SK-N-SH treated with all-trans-retinoic acid at 6 μM for 48 hours (cell line): ENCODE results near the gene ANAPC2.

ENCODE experiments used
- ATAC-seq: fragments of 200-7000 bp; cut with Tn5 transposase; 3 replicates; pipeline ENCODE4 v1.9.1; 2020; ENCODE audit warnings: mild to moderate bottlenecking, moderate library complexity
- ARNTL ChIP-seq: fragments of 450-650 bp; formaldehyde crosslinking; IDR thresholded peaks from 2 replicates; pipeline ENCODE4 v1.5.0; 2020; ENCODE audit warnings: low read depth, mild to moderate bottlenecking, moderate library complexity, borderline replicate concordance
- BACH2 ChIP-seq: fragments of 250-450 bp; sonication (Bioruptor Pico); IDR thresholded peaks from 2 replicates; pipeline ENCODE4 v1.9.0; 2021; ENCODE audit warnings: mild to moderate bottlenecking, borderline replicate concordance
- CREB5 ChIP-seq: fragments of 250-450 bp; sonication (Bioruptor Pico); IDR thresholded peaks from 2 replicates; pipeline ENCODE4 v1.5.1; 2020; ENCODE audit warnings: low read depth, mild to moderate bottlenecking, moderate library complexity
- CSDC2 ChIP-seq: fragments of 250-450 bp; sonication (Bioruptor Pico); IDR thresholded peaks from 2 replicates; pipeline ENCODE4 v1.5.0; 2020; ENCODE audit warnings: mild to moderate bottlenecking, moderate library complexity
- CSRNP3 ChIP-seq: fragments of 250-450 bp; sonication (Bioruptor Pico); IDR thresholded peaks from 2 replicates; pipeline ENCODE4 v1.5.1; 2021; ENCODE audit warnings: mild to moderate bottlenecking, moderate library complexity
- ESRRG ChIP-seq: fragments of 250-450 bp; sonication (Bioruptor Pico); IDR thresholded peaks from 2 replicates; pipeline ENCODE4 v1.6.1; 2021; ENCODE audit warnings: mild to moderate bottlenecking
- GLIS3 ChIP-seq: fragments of 250-450 bp; sonication (Bioruptor Pico); IDR thresholded peaks from 2 replicates; pipeline ENCODE4 v1.5.0; 2020; ENCODE audit warnings: mild to moderate bottlenecking, moderate library complexity
- ISL1 ChIP-seq: fragments of 250-450 bp; sonication (Bioruptor Pico); IDR thresholded peaks from 2 replicates; pipeline ENCODE4 v2.1.2; 2022; ENCODE audit warnings: mild to moderate bottlenecking, moderate library complexity
- OSR1 ChIP-seq: fragments of 250-450 bp; sonication (Bioruptor Pico); IDR thresholded peaks from 2 replicates; pipeline ENCODE4 v1.8.0; 2022; ENCODE audit warnings: moderate library complexity, mild to moderate bottlenecking, inconsistent platforms
- POU6F1 ChIP-seq: fragments of 250-450 bp; sonication (Bioruptor Pico); IDR thresholded peaks from 2 replicates; pipeline ENCODE4 v1.8.0; 2021; ENCODE audit warnings: low read depth, mild to moderate bottlenecking, moderate library complexity, borderline replicate concordance
- PPARA ChIP-seq: fragments of 250-450 bp; sonication (Bioruptor Pico); IDR thresholded peaks from 2 replicates; pipeline ENCODE4 v1.5.0; 2020; ENCODE audit warnings: mild to moderate bottlenecking, borderline replicate concordance
- RARB ChIP-seq: fragments of 250-450 bp; sonication (Bioruptor Pico); IDR thresholded peaks from 2 replicates; pipeline ENCODE4 v1.8.0; 2021; ENCODE audit warnings: mild to moderate bottlenecking, moderate library complexity
- SNAI2 ChIP-seq: fragments of 250-450 bp; sonication (Bioruptor Pico); IDR thresholded peaks from 2 replicates; pipeline ENCODE4 v1.5.0; 2020; ENCODE audit warnings: mild to moderate bottlenecking, moderate library complexity
- TCF4 ChIP-seq: fragments of 250-450 bp; sonication (Bioruptor Pico); IDR thresholded peaks from 2 replicates; pipeline ENCODE4 v1.8.0; 2021; ENCODE audit warnings: mild to moderate bottlenecking, moderate library complexity, borderline replicate concordance
- TOX ChIP-seq: fragments of 250-450 bp; sonication (Bioruptor Pico); IDR thresholded peaks from 2 replicates; pipeline ENCODE4 v1.8.0; 2021; ENCODE audit warnings: mild to moderate bottlenecking, moderate library complexity, borderline replicate concordance
- ZC3H10 ChIP-seq: fragments of 250-450 bp; sonication (Bioruptor Pico); IDR thresholded peaks from 2 replicates; pipeline ENCODE4 v1.5.1; 2021; ENCODE audit warnings: mild to moderate bottlenecking, moderate library complexity
- ZFP3 ChIP-seq: fragments of 250-450 bp; sonication (Bioruptor Pico); IDR thresholded peaks from 2 replicates; pipeline ENCODE4 v1.5.0; 2020; ENCODE audit warnings: mild to moderate bottlenecking, moderate library complexity
- ZFP30 ChIP-seq: fragments of 450-650 bp; formaldehyde crosslinking; IDR thresholded peaks from 2 replicates; pipeline ENCODE4 v1.5.0; 2022; ENCODE audit warnings: mild to moderate bottlenecking, moderate library complexity
- ZNF565 ChIP-seq: fragments of 450-650 bp; formaldehyde crosslinking; conservative IDR thresholded peaks from 2 replicates; pipeline ENCODE4 v1.5.0; 2020; ENCODE audit warnings: low read depth, mild to moderate bottlenecking, moderate library complexity
- ZNF70 ChIP-seq: fragments of 450-650 bp; formaldehyde crosslinking; IDR thresholded peaks from 2 replicates; pipeline ENCODE4 v1.5.0; 2020; ENCODE audit warnings: mild to moderate bottlenecking, moderate library complexity
- ZNF8 ChIP-seq: fragments of 450-650 bp; formaldehyde crosslinking; IDR thresholded peaks from 2 replicates; pipeline ENCODE4 v1.5.0; 2020; ENCODE audit warnings: mild to moderate bottlenecking, moderate library complexity
- TF ChIP-seq, protein P1 (sequence below): fragments of 250-450 bp; sonication (Bioruptor Pico); IDR thresholded peaks from 2 replicates; pipeline ENCODE4 v1.8.0; 2020; ENCODE audit warnings: mild to moderate bottlenecking, moderate library complexity, borderline replicate concordance
- TF ChIP-seq, protein P2 (sequence below): fragments of 250-450 bp; sonication (Bioruptor Pico); IDR thresholded peaks from 2 replicates; pipeline ENCODE4 v1.5.0; 2020; ENCODE audit warnings: mild to moderate bottlenecking, moderate library complexity

Gene ANAPC2

DNA sequence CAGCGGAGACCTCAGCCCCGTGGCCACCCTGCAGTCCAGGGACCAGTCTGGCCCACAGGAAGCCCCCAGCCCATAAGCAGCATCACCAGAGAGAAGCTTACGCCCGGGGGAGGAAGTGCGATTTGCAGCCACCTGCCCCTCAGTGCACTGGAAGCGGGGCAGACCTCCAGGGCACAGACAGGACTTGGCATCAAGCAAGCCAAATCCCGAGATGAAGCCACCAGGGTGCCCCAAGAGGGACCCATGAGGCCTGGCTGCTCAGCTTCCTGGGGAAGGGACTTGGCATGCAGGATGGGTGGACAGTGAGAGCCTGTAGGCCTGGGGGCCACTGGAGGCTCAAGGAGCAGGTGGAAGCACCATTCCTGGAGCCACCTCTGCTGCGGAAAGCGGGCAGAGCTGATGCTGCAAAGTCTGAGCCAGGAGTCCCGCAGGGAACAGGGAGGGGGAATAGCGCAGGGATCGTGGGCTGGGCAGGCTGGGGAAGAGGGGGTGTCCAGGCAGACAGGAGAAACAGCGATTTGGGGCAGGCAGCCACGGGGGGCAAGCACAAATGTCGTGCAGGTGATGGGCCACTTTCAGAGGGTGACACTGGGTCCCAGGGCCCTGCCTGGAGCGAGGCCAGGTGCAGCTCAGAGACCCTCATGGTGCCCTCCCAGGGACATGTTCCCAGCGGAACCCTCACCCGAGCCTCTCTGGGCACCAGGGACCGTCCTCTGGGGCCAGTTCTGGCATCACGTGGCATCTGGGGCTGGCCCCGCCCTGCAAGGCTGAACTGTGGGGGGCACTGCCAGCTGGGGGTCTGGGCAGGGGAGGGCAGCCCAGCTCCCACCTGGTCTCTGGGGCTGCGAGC is 21.8 kb downstream of the ANAPC2 start:
- TF ChIP-seq ZNF70 (no peak), CSDC2 (no peak), CREB5 (CRISPR knock-in tag) (no peak), PPARA (CRISPR knock-in tag) (no peak), TCF4 (CRISPR knock-in tag) (no peak), CSRNP3 (CRISPR knock-in tag) (no peak), POU6F1 (CRISPR knock-in tag) (no peak), ZNF565 (no peak), ESRRG (no peak), ISL1 (CRISPR knock-in tag) (no peak), ZFP3 (no peak), ZFP30 (CRISPR knock-in tag) (no peak), GLIS3 (CRISPR knock-in tag) (no peak), RARB (CRISPR knock-in tag) (no peak), ZC3H10 (CRISPR knock-in tag) (no peak), BACH2 (CRISPR knock-in tag) (no peak), ZNF8 (CRISPR knock-in tag) (no peak)
- TF ChIP-seq, protein P1, sequence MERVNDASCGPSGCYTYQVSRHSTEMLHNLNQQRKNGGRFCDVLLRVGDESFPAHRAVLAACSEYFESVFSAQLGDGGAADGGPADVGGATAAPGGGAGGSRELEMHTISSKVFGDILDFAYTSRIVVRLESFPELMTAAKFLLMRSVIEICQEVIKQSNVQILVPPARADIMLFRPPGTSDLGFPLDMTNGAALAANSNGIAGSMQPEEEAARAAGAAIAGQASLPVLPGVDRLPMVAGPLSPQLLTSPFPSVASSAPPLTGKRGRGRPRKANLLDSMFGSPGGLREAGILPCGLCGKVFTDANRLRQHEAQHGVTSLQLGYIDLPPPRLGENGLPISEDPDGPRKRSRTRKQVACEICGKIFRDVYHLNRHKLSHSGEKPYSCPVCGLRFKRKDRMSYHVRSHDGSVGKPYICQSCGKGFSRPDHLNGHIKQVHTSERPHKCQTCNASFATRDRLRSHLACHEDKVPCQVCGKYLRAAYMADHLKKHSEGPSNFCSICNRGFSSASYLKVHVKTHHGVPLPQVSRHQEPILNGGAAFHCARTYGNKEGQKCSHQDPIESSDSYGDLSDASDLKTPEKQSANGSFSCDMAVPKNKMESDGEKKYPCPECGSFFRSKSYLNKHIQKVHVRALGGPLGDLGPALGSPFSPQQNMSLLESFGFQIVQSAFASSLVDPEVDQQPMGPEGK (CRISPR knock-in tag): no peak
- no peak for ATAC-seq

GRCh38 chr9:137165250-137165836 is 23.0 kb downstream of the ANAPC2 start:
- TF ChIP-seq ZFP30 (CRISPR knock-in tag) (no peak), RARB (CRISPR knock-in tag) (no peak), ZC3H10 (CRISPR knock-in tag) (no peak), TOX (CRISPR knock-in tag) (no peak), POU6F1 (CRISPR knock-in tag) (no peak), ZNF565 (no peak), PPARA (CRISPR knock-in tag) (no peak), ARNTL (CRISPR knock-in tag) (no peak), GLIS3 (CRISPR knock-in tag) (no peak), ZNF70 (no peak), OSR1 (no peak), ISL1 (CRISPR knock-in tag) (no peak), ZFP3 (no peak), SNAI2 (CRISPR knock-in tag) (no peak), ZNF8 (CRISPR knock-in tag) (no peak), ESRRG (no peak), TCF4 (CRISPR knock-in tag) (no peak), BACH2 (CRISPR knock-in tag) (no peak)
- TF ChIP-seq, protein P1 (CRISPR knock-in tag): no peak
- TF ChIP-seq, protein P2, sequence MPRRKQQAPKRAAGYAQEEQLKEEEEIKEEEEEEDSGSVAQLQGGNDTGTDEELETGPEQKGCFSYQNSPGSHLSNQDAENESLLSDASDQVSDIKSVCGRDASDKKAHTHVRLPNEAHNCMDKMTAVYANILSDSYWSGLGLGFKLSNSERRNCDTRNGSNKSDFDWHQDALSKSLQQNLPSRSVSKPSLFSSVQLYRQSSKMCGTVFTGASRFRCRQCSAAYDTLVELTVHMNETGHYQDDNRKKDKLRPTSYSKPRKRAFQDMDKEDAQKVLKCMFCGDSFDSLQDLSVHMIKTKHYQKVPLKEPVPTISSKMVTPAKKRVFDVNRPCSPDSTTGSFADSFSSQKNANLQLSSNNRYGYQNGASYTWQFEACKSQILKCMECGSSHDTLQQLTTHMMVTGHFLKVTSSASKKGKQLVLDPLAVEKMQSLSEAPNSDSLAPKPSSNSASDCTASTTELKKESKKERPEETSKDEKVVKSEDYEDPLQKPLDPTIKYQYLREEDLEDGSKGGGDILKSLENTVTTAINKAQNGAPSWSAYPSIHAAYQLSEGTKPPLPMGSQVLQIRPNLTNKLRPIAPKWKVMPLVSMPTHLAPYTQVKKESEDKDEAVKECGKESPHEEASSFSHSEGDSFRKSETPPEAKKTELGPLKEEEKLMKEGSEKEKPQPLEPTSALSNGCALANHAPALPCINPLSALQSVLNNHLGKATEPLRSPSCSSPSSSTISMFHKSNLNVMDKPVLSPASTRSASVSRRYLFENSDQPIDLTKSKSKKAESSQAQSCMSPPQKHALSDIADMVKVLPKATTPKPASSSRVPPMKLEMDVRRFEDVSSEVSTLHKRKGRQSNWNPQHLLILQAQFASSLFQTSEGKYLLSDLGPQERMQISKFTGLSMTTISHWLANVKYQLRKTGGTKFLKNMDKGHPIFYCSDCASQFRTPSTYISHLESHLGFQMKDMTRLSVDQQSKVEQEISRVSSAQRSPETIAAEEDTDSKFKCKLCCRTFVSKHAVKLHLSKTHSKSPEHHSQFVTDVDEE (CRISPR knock-in tag): no peak
- TF ChIP-seq, all 23 proteins: peak for 0
- ATAC-seq: no peak
